ENCODE data around the gene TBCE. TPM values are rescaled to one million over a fixed set of nuclear protein-coding genes. Genes with fewer than 3 reads are reported as not detected.

The TBCE gene
- total RNA-seq, 1 experiment from 2014 or later = 41.6 TPM

- Histone ChIP-seq H3K9ac (ENCODE audit: extremely low read depth, insufficient read length, low read length) (no peak overlapping the region), H3K23ac (ENCODE audit: insufficient read length, low read depth, low read length) (no peak overlapping the region), H3K4ac (ENCODE audit: low read depth, low read length) (no peak overlapping the region), H3T11ph (ENCODE audit: low read length) (no peak overlapping the region), H3K79me1 (ENCODE audit: insufficient read depth, low read depth, low read length, poor library complexity, severe bottlenecking) (peaks cover 9% of the 10 kb centered on the region), H3K9me3 (ENCODE audit: control insufficient read depth, low read depth, low read length) (no peaks in the 10 kb centered on the region), H4K5ac (ENCODE audit: insufficient read length, low read depth, low read length) (no peak overlapping the region), H3K27ac (ENCODE audit: insufficient read length, low read depth, low read length) (no peak overlapping the region), H3K4me1 (ENCODE audit: insufficient read depth, low read length) (no peaks in the 10 kb centered on the region; the same call in 1 of the 2 replicates), H2BK12ac (ENCODE audit: insufficient read length, low read depth, low read length) (no peak overlapping the region), H4K91ac (ENCODE audit: insufficient read length, low read depth, low read length) (no peak overlapping the region), H2AFZ (ENCODE audit: low read length) (no peak overlapping the region), H2BK15ac (ENCODE audit: low read depth, low read length) (no peak overlapping the region), H4K20me1 (ENCODE audit: control insufficient read depth, insufficient read depth, insufficient read length) (no peaks in the 10 kb centered on the region), H3K56ac (ENCODE audit: insufficient read length, low read depth, low read length) (no peak overlapping the region), H3K23me2 (ENCODE audit: insufficient read length, low read depth, low read length, poor library complexity, severe bottlenecking) (no peaks in the 10 kb centered on the region), H3K79me2 (ENCODE audit: insufficient read depth, low read length) (peaks cover 2% of the 10 kb centered on the region; the same call in 1 of the 2 replicates), H3K14ac (ENCODE audit: insufficient read depth, low read length) (peak overlapping the region; percentile 65; the same call in 1 of the 2 replicates), H3K18ac (ENCODE audit: insufficient read length, low read depth, low read length) (no peak overlapping the region), H4K8ac (replicated peaks; ENCODE audit: insufficient read length, low read depth, low read length) (no peak overlapping the region), H3K27me3 (ENCODE audit: insufficient read depth, low read length) (no peaks in the 10 kb centered on the region), H2BK5ac (ENCODE audit: insufficient read length, low read length) (no peak overlapping the region), H3K4me2 (ENCODE audit: insufficient read depth, insufficient read length, low read length) (no peak overlapping the region), H2BK120ac (ENCODE audit: low read depth, low read length, poor library complexity, severe bottlenecking) (no peak overlapping the region), H2BK20ac (ENCODE audit: low read depth, low read length, poor library complexity, severe bottlenecking) (no peak overlapping the region), H2AK5ac (ENCODE audit: insufficient read length, low read length) (no peak overlapping the region)
- TF ChIP-seq CTCF (conservative IDR thresholded peaks at IDR 0.05) = no peak
- Mint-ChIP-seq H3K27ac (peak overlapping the region in 2 of 3 experiments; percentile 4 to 59; a peak in 3 of 7 replicates), H3K4me1 (peaks cover 3 to 4% of the 10 kb centered on the region in 2 experiments; a peak in 2 of 4 replicates), H3K9me3 (no peaks in the 10 kb centered on the region; a peak in 1 of 5 replicates), H3K4me3 (no peak overlapping the region; a peak in 1 of 5 replicates), H3K36me3 (ENCODE audit: insufficient read depth in 1 of 3, low read depth in 3 of 3) (peaks cover 11 to 22% (median 13%) of the 10 kb centered on the region in 3 experiments; a peak in 6 of 7 replicates), H3K27me3 (ENCODE audit: low read depth) (no peaks in the 10 kb centered on the region)
- WGBS (ENCODE audit: extremely low coverage, insufficient read length, low lambda C conversion rate) = no CpG with 5 or more reads among the region's 6 CpGs
- no peak for DNase-seq
These were observed 32.4 kb downstream of the TBCE start for GRCh38 chr1:235399661-235400060.
